Inferior parietal cortex (tissue), 1 donor: ENCODE results near the gene DHRS13.

Experiments used
- DNase-seq: peaks from one replicate; pipeline ENCODE4 v3.0.0-alpha.2; 2016; ENCODE audit errors: extremely low spot score

The DHRS13 gene

DNA sequence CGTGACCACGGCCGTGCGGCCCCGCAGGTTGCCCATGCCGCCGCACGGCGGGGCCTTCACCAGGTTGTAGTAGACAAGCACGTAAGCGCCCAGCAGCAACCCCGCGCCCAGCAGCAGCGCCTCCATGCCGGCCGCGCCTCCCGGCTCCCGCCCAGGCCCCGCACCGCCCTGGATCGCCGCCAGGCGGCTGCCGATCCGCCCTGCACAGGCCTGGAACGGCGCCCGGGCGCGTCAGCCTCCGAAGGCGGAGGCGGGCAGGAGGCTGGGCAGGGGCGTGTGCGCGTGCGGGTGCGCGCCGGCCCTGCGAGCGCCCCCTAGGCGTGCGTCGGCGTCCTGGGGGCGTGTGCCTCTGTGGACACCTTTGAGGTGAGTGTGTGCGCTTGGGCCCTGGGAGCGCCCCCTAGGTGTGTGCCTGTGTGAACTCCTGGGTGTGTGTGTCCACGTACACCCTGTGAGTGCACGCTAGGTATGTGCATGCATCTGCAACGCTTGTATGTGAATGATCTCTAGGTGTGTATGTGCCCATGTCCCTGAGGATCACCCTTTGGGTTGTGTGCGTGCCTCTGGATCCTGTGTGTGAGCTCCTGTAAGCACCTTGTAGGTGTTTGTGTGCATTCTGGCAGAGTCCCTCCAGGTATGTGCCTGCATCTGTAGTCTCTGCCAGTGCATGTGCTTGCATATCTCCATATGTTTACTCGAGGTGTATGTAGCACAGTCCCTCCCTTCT, at the start of gene DHRS13:
Gene DHRS13 (minus strand): TSS at position 261 of the 727 bp plus-strand sequence. CDS start 135 bp downstream, at position 126.
- DNase-seq: peak; percentile 78

DNA sequence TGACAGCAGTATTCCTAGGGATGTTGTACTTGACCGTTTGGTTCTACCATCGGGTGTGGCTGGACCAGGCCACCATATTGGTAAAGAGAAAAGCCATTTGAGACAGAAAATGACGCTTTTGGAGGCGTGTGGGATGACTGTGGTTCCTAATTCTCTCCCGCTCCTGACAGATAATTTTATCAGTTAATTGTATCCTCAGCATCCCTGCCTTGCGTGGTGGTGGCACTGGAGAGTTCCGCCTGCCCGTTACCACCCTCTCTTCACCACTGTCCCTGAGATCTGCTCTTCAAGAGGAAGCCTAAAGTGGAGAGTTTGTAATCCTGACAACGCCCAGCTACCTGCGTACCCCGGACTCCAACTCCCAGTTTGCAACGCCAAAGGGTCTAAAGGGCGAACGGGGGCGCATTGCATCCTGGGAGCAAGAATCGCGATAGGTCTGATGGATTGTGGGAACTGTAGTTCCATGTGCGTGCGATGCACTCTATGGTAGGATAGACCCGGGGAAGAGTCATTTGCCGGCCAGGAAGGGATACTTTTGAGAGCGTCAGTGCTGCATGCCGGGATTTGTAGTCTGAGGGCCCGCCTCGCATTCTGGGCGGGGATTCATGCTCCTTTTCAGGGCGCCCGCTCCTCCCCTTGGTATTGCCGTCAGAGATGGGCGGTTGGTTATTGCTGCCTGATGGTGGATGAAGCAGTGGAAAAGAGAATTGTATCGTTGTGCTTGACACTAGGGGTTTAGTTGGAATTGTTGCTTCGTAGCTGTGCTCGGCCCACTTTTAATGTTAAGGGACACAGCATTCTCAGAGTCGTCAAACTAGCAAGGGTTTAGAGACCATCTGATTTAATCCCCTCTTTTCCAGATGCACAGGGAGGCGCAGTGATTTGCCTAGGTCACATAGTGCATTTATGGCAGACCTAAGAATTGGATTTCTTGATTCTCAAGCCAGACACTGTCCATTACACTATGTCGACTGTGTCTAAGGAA, 49.4 kb upstream of the DHRS13 start:
- peak; percentile 100 for DNase-seq

DNA sequence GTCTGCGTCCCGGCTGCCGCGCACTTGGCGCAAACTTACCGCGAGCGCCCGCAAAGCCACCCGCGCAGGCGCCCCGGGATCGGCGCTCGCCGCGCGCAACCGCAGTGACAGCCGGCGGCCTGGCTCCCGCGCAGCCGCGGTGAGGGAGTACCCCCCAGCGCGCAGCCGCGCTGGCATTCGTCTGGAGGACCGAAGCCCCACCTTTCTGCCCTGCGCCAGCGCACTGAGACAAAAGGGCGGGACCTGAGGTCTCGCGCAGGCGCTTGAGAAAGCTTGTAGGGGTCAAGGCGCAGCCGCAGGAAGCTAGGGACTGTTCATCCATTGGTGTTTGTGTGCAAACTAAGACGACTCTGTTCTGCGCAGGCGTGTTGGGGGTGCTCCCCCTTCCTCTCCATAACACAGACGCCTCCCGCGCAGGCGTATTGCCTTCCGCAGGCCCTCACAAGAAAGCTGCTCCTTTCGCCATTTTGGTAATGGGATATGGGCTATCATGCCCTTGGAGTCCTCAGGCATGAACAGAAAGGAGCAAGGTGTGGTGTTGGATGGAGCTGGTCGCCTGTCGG, 48.6 kb upstream of the DHRS13 start, which contains the start of gene PHF12:
Gene PHF12 (minus strand): TSS at position 91 of the 563 bp plus-strand sequence. CDS start 558 bp downstream, outside the sequence.
- peak; percentile 100 for DNase-seq

DNA sequence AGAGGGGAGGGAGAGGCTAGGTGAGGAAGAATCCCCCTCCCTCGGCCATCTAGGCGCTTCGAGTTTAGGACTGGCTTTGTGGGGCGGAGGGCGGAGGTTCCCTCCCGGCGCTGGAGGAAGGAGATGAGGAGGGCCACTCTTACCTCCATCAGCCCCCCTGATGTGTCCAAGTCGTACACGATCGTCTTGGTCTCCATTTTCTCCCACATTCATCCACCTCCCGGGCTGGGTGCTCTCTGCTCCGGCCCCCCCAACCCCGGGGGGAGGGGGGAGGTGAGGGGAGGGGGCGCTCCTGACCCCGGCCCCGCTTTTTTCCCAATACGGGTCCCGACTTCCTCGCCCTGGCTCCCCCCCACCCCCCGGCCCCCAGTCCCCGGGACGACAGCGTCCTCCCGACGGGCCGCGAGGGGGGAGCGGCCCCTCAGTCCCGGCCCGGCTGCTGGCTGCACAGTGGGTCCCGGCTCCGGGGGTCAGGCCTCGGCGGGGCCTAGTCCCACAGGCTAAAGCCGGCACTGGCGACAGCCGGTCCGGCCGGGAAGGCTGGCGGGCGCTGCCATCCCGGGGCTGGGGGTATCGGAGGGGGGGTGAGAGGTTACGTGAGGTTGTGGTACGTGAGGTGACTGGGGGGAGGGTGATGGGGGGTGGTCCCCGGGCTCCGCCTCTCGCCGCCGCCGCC, 48.0 kb upstream of the DHRS13 start:
- no peak for DNase-seq

DNA sequence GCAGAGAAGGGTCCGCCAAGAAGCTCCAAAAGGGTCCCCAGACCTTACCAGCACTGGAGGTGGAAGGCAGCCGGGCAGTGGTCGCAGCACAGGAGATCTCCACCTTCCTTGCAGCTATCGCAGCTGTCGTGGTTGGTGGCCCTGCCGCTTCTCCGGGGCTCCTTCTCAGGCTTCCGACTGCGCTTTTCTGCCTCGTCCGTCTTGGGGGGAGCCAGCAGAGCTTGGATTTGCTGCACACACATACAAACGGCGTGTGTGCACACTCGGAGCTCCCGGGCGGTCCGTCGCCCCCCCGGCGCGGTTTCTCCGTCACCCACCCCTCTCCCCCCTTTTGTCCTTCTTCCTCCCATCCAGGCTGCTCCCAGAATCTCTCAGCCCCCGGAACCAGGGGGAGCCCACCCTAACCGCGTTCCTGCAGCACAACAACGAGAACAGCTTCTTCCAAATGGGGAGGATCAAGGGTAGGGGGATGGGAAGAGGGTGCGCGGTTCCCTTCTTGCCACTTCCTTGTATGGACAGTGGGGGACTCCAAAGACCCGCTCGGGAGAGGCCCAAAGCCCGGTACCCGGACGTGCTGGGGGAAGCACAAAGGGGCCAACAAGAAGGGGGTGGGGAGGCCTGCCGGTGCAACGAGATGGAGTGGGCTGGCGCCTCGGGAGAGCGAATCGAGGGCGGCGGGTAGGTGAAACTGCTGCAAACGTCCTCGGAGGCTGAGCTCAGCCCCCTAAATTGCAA, 47.3 kb upstream of the DHRS13 start:
- no peak for DNase-seq

- peak; percentile 69 for DNase-seq
Observed at GRCh38 chr17:28949185-28950016, 46.5 kb upstream of the DHRS13 start.

DNA sequence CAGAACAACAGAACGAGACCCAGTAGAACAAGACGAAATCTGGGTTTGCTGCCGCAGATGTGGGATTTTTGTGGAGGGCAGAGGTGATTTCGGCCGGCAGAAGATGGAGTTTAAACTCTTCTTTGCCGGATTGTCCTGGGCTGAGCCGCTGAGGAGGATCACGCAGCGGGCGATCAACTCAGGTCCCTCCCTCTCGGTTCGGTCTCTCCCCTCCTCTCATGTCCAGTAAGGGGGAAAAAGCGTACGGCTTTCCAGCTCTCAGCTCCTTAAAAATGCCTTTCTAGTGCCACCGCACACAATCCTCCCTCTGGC, 46.0 kb upstream of the DHRS13 start:
- DNase-seq: no peak

GRCh38 chr17:28948342-28948741, 45.5 kb upstream of the DHRS13 start:
- no peak for DNase-seq

GRCh38 chr17:28947639-28948038, 44.8 kb upstream of the DHRS13 start:
- no peak for DNase-seq

DNA sequence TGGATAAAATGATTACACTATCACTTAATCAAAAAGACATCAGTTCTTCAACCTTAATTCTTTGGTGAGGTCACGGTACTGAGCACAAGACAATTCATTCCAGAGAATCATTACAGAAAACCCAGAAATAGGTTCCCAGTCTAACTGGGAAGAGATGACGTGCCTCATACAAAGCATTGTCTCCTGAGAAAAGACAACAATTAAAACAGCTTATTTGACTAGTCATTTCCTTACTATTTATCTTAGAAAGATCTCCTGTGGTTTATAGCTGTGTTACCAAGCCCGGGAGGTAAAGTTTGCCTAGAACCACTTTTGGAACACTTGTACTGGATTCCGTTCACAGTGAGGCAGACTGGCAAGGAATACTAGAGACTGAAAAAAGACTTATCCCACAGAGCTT, 43.4 kb upstream of the DHRS13 start:
- no peak for DNase-seq

GRCh38 chr17:28944862-28945741, 42.2 kb upstream of the DHRS13 start:
- peak; percentile 50 for DNase-seq

- DNase-seq: no peak
Observed at GRCh38 chr17:28944343-28944742, 41.5 kb upstream of the DHRS13 start.

DNA sequence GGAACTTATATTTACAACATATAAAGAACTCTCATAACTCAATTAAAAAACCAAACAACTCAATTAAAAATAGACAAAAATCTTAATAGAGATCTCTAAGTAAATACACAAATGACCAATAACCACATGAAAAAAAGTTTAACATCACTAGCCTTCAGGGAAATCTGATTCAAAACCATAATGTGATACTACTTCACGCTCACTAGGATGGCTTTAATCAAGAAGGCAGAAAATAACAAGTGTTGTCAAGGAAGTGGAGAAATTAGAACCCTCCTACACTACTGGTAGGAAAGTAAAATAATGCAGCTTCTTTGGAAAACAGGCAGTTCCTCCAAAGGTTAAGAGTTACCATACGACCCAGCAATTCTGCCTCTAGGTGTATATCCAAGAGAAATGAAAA, 40.0 kb upstream of the DHRS13 start:
- no peak for DNase-seq

GRCh38 chr17:28941251-28941650, 38.4 kb upstream of the DHRS13 start:
- no peak for DNase-seq

DNA sequence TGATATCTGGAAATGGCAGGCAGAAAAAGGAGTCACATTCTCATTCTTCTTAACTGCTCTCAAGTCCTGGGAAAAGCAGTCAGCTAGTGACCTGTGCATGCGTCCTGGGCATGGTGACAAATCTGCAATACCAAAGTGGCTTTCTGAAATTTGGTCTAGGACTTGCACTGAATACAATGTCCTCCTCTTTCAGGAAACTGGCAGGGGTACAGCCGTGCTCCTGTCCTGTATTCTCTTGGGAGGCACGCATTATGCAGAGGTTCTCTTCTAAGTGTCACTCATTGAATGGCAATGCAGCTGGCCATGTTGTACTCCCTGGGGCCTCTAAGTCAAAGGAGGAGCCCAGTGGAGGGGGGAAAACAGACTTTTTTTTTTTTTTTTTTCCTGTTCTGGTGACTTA, 37.8 kb upstream of the DHRS13 start:
- no peak for DNase-seq

- no peak for DNase-seq
Observed at GRCh38 chr17:28940142-28940541, 37.3 kb upstream of the DHRS13 start.

GRCh38 chr17:28938552-28938951, 35.7 kb upstream of the DHRS13 start:
- no peak for DNase-seq

DNA sequence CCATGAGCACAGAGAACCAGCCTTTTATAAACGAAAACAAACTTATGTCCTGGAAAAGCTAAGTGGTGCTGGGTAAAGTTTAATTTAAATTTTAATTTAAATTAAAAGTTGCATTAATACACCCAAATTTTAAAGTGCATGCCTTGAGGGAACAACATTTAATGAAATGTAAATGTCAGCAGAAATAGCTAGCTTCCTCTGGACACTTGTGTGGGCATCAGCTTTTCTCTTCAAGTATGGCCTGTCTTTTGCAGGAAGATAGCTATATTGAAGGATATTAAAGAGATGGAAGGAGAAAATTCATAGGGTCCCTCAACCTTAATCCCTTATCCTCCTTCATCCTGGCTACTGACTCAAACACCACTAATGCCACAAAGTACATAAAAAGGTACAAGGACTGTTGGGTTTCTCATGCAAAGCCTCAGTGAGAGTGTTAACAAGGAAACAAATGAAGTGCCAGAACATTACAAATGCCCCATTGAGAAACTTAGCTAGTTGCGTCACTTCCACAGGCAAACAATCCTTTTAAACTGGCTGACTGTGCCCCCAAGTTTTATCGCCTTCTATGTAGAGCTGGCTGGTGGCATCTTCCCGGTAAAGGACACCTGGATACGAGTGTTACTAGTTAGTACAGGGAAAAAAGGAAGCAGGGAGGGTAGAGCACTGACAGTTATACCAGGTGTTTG, 34.3 kb upstream of the DHRS13 start:
- DNase-seq: peak; percentile 78
